Astrocyte of the cerebellum (primary cell): ENCODE data around the gene PI4K2B.
"Not testable (repeated sequence)": the region's sequence is repeated elsewhere in the genome, so short reads cannot be mapped to it uniquely, and the experiment has no call there.

Experiments
- DNase-seq: peaks from one replicate; pipeline ENCODE4 v3.0.0-alpha.2; 2011; ENCODE audit warnings: low read depth
- H3K4me3 ChIP-seq: 2 replicates; pipeline ENCODE4 v1.5.1; 2011; ENCODE audit warnings: mild to moderate bottlenecking, low read depth, low read length, moderate library complexity
- in situ Hi-C: cut with HindIII; loops from 2 replicates; pipeline ENCODE4 v1.10.0; 2017; ENCODE audit warnings: low sequenced_read_pairs
- TF ChIP-seq, protein P1 (sequence below): IDR thresholded peaks from 2 replicates; pipeline ENCODE4 v1.5.1; 2012; ENCODE audit warnings: low read length, low read depth, moderate library complexity, mild to moderate bottlenecking; ENCODE audit errors: missing control alignments

Gene PI4K2B

DNA sequence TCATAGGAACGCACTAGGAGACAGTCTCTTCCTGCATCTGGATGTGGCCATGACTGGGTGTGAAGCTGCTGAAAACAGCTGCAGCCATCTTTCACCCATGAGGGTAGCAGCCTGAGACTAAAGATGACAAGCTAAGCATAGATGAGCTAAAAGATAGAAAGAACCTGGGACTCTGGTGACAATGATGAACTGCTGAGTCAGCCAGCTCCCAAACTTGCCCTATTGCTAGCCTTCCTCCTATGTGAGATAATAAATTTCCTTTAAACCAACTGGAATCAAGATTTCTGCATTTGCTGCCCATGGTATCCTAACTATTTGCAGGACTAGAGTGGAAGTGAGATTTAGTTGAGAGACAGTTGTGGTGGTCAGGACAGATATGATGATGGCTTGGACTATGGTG lies 21.0 kb upstream of the PI4K2B start:
- no peak overlapping the region for H3K4me3 ChIP-seq
- in situ Hi-C loops = no loop called here
- DNase-seq = no peak
- TF ChIP-seq, protein P1, sequence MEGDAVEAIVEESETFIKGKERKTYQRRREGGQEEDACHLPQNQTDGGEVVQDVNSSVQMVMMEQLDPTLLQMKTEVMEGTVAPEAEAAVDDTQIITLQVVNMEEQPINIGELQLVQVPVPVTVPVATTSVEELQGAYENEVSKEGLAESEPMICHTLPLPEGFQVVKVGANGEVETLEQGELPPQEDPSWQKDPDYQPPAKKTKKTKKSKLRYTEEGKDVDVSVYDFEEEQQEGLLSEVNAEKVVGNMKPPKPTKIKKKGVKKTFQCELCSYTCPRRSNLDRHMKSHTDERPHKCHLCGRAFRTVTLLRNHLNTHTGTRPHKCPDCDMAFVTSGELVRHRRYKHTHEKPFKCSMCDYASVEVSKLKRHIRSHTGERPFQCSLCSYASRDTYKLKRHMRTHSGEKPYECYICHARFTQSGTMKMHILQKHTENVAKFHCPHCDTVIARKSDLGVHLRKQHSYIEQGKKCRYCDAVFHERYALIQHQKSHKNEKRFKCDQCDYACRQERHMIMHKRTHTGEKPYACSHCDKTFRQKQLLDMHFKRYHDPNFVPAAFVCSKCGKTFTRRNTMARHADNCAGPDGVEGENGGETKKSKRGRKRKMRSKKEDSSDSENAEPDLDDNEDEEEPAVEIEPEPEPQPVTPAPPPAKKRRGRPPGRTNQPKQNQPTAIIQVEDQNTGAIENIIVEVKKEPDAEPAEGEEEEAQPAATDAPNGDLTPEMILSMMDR = no peak

DNA sequence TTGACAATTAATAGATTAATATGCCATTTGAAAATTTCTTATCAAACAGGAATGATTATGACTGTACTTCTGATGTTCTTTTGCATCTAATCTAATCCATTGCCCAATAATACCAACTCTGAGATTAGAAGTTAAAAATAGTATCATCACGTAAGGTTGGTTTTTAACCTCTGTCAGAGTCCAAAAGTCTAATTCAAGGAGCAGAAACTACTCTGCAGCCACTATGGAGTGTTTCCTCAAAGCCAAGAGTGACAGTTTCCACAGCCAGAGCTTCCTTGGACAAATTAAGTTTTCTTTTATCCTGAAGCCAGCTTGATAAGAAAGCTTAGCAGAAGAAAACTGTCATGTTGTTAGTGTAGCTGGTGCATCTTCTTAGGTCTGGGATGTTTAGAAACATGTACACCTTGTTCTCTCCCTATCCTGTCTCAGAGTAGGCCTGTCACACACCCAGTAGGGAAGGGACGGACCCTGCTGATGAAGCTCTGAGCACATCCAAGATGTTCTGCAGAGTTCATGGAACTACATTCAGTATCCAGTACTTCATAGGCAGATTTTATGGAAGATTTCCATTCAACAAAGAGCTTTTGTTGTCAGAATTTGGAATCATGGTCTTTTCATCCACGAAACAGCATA lies 20.4 kb upstream of the PI4K2B start:
- no peak for DNase-seq
- in situ Hi-C loops = no loop called here
- TF ChIP-seq, protein P1 = no peak
- no peak overlapping the region for H3K4me3 ChIP-seq

DNA sequence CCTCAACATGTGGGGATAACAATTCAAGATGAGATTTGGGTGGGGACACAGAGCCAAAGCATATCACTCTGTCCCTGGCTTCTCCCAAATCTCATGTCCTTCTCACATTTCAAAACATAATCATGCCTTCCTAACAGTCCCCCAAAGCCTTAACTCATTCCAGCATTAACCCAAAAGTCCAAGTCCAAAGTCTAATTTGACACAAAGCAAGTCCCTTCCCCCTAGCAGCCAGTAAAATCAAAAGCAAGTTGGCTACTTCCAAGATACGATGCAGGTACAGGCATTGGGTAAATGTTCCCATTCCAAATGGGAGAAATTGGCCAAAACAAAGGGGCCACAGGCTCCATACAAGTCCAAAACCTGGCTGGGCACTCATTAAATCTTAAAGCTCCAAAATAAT lies 19.1 kb upstream of the PI4K2B start:
- DNase-seq, H3K4me3 ChIP-seq, in situ Hi-C loops: not testable (repeated sequence)

DNA sequence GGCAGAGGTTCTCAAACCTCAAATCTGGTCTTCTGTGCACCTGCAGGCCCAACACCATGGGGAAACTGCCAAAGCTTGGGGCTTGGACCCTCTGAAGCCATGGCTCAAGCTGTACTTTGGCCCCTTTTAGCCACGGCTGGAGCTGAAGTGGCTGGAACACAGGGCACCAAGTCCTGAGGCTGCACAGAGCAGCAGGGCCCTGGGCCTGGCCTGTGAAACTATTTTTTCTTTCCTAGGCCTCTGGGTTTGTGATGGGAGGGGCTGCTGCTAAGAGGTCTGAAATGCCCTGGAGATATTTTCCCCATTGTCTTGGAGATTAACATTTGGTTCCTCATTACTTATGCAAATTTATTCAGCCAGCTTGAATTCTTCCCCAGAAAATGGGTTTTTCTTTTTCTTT lies 18.3 kb upstream of the PI4K2B start:
- TF ChIP-seq, protein P1 = no peak
- in situ Hi-C loops = no loop called here
- no peak for DNase-seq

DNA sequence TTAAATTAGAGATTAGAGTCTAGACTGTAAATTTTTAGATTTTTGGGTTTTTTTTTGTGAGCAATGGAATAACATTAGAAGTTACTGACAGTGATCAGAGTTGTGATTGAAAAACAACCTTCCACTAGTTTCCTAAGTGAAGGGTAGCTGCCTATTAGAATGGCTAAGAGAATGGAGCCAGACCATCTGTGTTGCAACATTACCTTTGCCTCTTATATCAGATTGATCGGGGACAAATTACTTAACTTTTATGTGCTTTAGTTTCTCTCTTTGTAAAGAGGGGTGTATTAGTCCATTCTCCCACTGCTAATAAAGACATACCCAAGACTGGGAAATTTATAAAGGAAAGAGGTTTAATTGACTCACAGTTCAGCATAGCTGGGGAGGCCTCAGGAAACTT lies 12.5 kb upstream of the PI4K2B start:
- no peak overlapping the region for H3K4me3 ChIP-seq
- in situ Hi-C loops = no loop called here
- DNase-seq = no peak
- TF ChIP-seq, protein P1 = no peak

More for the DNA sequence above, 18.3 kb upstream of the PI4K2B start:
- H3K4me3 ChIP-seq = no peak overlapping the region

DNA sequence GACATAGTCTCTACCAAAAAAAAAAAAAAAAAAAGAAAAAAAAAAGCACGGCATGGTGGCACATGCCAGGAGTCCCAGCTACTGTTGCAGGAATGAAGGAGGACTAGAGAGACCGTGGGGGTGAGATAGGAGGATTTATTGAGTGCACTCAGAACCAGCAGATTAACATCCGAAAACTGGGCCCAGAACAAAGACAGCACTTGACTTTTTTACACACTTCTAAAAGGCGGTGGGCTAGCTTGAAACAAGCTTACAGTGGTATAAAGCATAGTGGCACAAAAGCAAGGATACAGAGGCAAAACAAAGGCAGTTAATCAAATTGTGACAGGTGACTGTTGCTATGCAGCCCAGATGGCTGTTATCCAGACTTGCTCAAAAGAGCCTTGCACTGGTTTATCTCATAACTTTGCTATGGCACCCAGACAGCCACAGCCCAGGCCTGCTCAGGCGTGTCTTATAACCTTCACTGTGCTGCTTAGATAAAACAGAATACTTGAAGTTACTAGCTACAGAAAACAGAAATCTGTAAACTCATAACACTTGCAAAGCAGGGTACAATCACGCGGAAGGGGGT lies 9.9 kb upstream of the PI4K2B start:
- TF ChIP-seq, protein P1 = no peak

DNA sequence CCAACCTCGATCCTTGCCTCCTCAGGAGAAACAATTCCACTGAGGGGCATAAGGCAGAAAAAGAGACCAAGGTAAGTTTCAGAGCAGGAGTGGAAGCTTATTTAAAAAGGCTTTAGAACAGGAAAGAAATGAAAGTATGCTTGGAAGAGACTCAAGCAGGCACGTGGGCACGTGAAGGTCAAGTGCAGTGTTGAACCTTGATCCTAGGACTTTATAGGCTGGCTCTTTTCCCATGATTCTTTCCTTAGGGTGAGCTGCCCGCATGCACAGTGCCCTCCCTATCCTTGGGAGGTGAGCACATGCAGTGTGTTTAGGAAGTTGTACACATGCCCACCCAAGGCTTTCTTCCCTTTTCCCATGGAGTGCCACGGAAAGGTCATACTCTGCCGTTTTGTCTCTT lies 4.0 kb upstream of the PI4K2B start:
- TF ChIP-seq, protein P1 = no peak
- in situ Hi-C loops = no loop called here
- DNase-seq = no peak

More for the DNA sequence above, 9.9 kb upstream of the PI4K2B start:
- in situ Hi-C loops = no loop called here
- H3K4me3 ChIP-seq = no peak overlapping the region
- no peak for DNase-seq

More for the DNA sequence above, 4.0 kb upstream of the PI4K2B start:
- no peak overlapping the region for H3K4me3 ChIP-seq
